HEK293T (cell line): ENCODE results near the gene SLC35G2.

Experiments used
- ARNT ChIP-seq: fragments of 450-650 bp; IDR thresholded peaks from 2 replicates; pipeline ENCODE4 v1.6.1; 2017; ENCODE audit warnings: mild to moderate bottlenecking
- CTBP1 ChIP-seq: fragments of 450-650 bp; IDR thresholded peaks from 2 replicates; pipeline ENCODE4 v1.6.1; 2016; ENCODE audit warnings: borderline replicate concordance
- ELF4 ChIP-seq: fragments of 450-650 bp; IDR thresholded peaks from 2 replicates; pipeline ENCODE4 v1.6.1; 2017; ENCODE audit warnings: antibody characterized with exemption
- FOXA1 ChIP-seq: fragments of 450-650 bp; IDR thresholded peaks from 2 replicates; pipeline ENCODE4 v1.6.1; 2016; ENCODE audit warnings: mild to moderate bottlenecking
- FOXK2 ChIP-seq: fragments of 450-650 bp; IDR thresholded peaks from 2 replicates; pipeline ENCODE4 v1.6.1; 2016; ENCODE audit warnings: mild to moderate bottlenecking
- FOXM1 ChIP-seq: fragments of 450-650 bp; IDR thresholded peaks from 2 replicates; pipeline ENCODE4 v1.6.1; 2017; ENCODE audit warnings: mild to moderate bottlenecking, borderline replicate concordance
- L3MBTL2 ChIP-seq: fragments of 450-650 bp; conservative IDR thresholded peaks from 2 replicates; pipeline ENCODE4 v1.6.1; 2016; ENCODE audit warnings: mild to moderate bottlenecking
- LEF1 ChIP-seq: fragments of 450-650 bp; IDR thresholded peaks from 2 replicates; pipeline ENCODE4 v1.6.1; 2017; ENCODE audit warnings: mild to moderate bottlenecking, borderline replicate concordance
- SP1 ChIP-seq: fragments of 450-650 bp; IDR thresholded peaks from 2 replicates; pipeline ENCODE4 v1.6.1; 2017
- SUZ12 ChIP-seq: fragments of 450-650 bp; IDR thresholded peaks from 2 replicates; pipeline ENCODE4 v1.6.1; 2016; ENCODE audit warnings: mild to moderate bottlenecking
- TARDBP ChIP-seq: fragments of 450-650 bp; IDR thresholded peaks from 2 replicates; pipeline ENCODE4 v1.6.1; 2016
- TF ChIP-seq, protein P1 (sequence below): fragments of 450-650 bp; IDR thresholded peaks from 2 replicates; pipeline ENCODE4 v1.6.1; 2016

DNA sequence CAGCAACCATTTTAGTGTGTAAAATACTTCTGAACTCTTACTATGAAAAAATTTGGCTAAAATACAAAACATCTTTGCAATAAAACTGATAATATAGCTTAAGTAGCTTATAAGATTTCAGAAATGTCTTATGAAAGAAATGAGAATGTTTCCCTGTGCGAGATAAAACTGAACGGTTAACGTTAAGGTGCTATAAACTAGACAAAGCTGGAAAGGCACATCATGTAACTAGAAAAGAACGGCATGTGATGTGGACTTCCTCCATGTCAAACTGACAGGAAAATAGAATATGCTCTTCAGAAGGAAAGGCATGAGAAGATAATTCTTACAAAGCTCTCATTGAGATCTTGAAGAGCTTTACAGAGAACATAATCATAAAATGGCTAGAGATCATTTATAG, 79.6 kb downstream of the SLC35G2 start:
- no peak for TF ChIP-seq FOXM1
- no peak for TF ChIP-seq TARDBP
- TF ChIP-seq ELF4: no peak
- TF ChIP-seq, protein P1, sequence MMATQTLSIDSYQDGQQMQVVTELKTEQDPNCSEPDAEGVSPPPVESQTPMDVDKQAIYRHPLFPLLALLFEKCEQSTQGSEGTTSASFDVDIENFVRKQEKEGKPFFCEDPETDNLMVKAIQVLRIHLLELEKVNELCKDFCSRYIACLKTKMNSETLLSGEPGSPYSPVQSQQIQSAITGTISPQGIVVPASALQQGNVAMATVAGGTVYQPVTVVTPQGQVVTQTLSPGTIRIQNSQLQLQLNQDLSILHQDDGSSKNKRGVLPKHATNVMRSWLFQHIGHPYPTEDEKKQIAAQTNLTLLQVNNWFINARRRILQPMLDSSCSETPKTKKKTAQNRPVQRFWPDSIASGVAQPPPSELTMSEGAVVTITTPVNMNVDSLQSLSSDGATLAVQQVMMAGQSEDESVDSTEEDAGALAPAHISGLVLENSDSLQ: no peak
- TF ChIP-seq L3MBTL2: no peak
- no peak for TF ChIP-seq SP1
- TF ChIP-seq FOXA1: no peak
- no peak for TF ChIP-seq LEF1
- no peak for TF ChIP-seq SUZ12
- TF ChIP-seq ARNT: no peak
- TF ChIP-seq CTBP1: no peak
- TF ChIP-seq FOXK2: no peak
